Suppressor macrophage treated with lipopolysaccharide for 4 hours (primary cell): Measurements from ENCODE around the gene PPIL4.

Source experiments
- DNase-seq: peaks from one replicate; pipeline ENCODE4 v3.0.0-alpha.2; 2020

PPIL4 gene

GRCh38 chr6:149545754-149546471 lies at the start of gene PPIL4:
Gene PPIL4 (minus strand): TSS chr6:149546043. CDS start chr6:149546005, 38 bp downstream.
- DNase-seq = peak; percentile 98

- DNase-seq = no peak
Observed at GRCh38 chr6:149593408-149593807, 47.6 kb upstream of the PPIL4 start.

GRCh38 chr6:149592983-149593382 lies 47.1 kb upstream of the PPIL4 start:
- DNase-seq = no peak

- no peak for DNase-seq
Observed at GRCh38 chr6:149586149-149586548, 40.3 kb upstream of the PPIL4 start.

GRCh38 chr6:149581349-149581748 lies 35.5 kb upstream of the PPIL4 start:
- no peak for DNase-seq

- DNase-seq = no peak
Observed at GRCh38 chr6:149580880-149581279, 35.0 kb upstream of the PPIL4 start.

GRCh38 chr6:149567945-149568585 lies 22.2 kb upstream of the PPIL4 start:
- peak; percentile 17 for DNase-seq

GRCh38 chr6:149567194-149567586 lies 21.3 kb upstream of the PPIL4 start:
- no peak for DNase-seq

- peak; percentile 31 for DNase-seq
Observed at GRCh38 chr6:149566410-149567193, 20.8 kb upstream of the PPIL4 start.

GRCh38 chr6:149565527-149566409 lies 19.9 kb upstream of the PPIL4 start, which contains the start of gene GINM1:
Gene GINM1 (plus strand): TSS chr6:149566375. CDS start chr6:149566415, 40 bp downstream.
- peak; percentile 98 for DNase-seq

- no peak for DNase-seq
Observed at GRCh38 chr6:149563928-149564325, 18.1 kb upstream of the PPIL4 start.

- DNase-seq = peak; percentile 42
Observed at GRCh38 chr6:149563203-149563927, 17.5 kb upstream of the PPIL4 start.

- DNase-seq = peak; percentile 19
Observed at GRCh38 chr6:149560736-149561135, 14.9 kb upstream of the PPIL4 start.

- DNase-seq = no peak
Observed at GRCh38 chr6:149559389-149559788, 13.5 kb upstream of the PPIL4 start.

GRCh38 chr6:149558029-149558428 lies 12.2 kb upstream of the PPIL4 start:
- DNase-seq = no peak

GRCh38 chr6:149551920-149552319 lies 6.1 kb upstream of the PPIL4 start:
- DNase-seq = no peak

- DNase-seq = peak; percentile 64
Observed at GRCh38 chr6:149545258-149545753, 537 bp downstream of the PPIL4 start.

- no peak for DNase-seq
Observed at GRCh38 chr6:149544646-149545257, 1.1 kb downstream of the PPIL4 start.

GRCh38 chr6:149541139-149541538 lies 4.7 kb downstream of the PPIL4 start:
- no peak for DNase-seq

GRCh38 chr6:149534742-149535141 lies 11.1 kb downstream of the PPIL4 start:
- no peak for DNase-seq

- no peak for DNase-seq
Observed at GRCh38 chr6:149529650-149530049, 16.2 kb downstream of the PPIL4 start.
